ENCODE measurements around the gene RELB. TPM values are rescaled to one million over a fixed set of nuclear protein-coding genes. Genes with fewer than 3 reads are reported as not detected.

RELB gene
- total RNA-seq, 2 experiments from 2014 or later = 62.4 to 63.1 TPM

DNA sequence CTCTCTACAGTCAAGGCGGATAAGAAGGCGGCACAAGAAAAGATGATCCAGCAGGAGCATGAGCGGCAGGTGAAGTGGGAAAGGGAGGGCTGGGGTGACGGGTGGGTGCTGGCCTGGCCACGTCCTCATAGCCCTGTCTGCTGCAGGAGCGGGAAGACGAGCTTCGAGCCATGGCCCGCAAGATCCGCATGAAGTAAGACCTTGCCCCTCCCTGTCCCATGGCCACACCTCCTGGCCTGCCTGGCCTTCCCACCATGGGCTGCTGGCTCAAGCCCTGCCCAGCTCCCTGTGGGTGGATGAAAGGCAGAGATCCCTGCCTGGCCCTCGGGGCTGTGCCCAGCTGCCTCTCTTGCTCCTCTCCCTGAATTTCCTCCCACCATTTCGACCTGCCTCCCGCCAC lies 67.8 kb downstream of the RELB start:
- H3K9me3 Mint-ChIP-seq = no peaks in the 10 kb centered on the region
- intact Hi-C loops (cut with micrococcal nuclease) = no loop called here
- H3K4me3 Mint-ChIP-seq = no peak overlapping the region
- H3K27ac Mint-ChIP-seq = no peak overlapping the region
- ChIA-PET POLR2A (interaction anchor here (1.2 kb wide), 1 partner anchor 30 kb away, joined by 4 read pairs; the partner anchor contains the start of gene CLASRP), CTCF (interaction anchor here (2.4 kb wide), 1 partner anchor 9 kb away, joined by 8 read pairs; no protein-coding TSS in a partner anchor)
- peaks cover 23% of the 10 kb centered on the region for H3K36me3 Mint-ChIP-seq
- H3K4me1 Mint-ChIP-seq (ENCODE audit: low read depth) = no peaks in the 10 kb centered on the region
- no peak for DNase-seq
- no peaks in the 10 kb centered on the region for H3K27me3 Mint-ChIP-seq

DNA sequence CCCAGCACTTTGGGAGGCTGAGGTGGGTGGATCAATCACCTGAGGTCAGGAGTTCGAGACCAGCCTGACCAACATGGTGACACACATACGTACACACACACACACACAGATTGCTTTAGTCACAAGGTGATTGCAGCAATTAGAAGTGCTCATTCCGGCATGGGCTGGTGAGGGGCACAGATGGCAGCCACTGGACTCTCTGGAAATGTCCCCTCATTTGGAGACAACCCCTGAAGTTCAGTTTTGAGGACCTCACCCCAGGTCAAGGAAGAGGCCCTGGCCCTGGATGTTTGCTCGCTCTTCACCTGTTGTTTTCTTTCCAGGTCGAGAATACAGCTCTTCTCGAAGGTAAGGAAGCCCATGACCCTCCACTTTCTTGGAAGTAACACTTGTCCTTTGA lies 69.0 kb downstream of the RELB start:
- POLR2A ChIA-PET = interaction anchor here (1.3 kb wide), 1 partner anchor 31 kb away, joined by 3 read pairs; the partner anchor contains the start of gene CLASRP
- CTCF ChIA-PET = no interaction called here
- Mint-ChIP-seq H3K27me3 (no peaks in the 10 kb centered on the region), H3K36me3 (peaks cover 21% of the 10 kb centered on the region), H3K4me1 (ENCODE audit: low read depth) (peaks cover 4% of the 10 kb centered on the region), H3K4me3 (no peak overlapping the region), H3K27ac (no peak overlapping the region), H3K9me3 (no peaks in the 10 kb centered on the region)
- no peak for DNase-seq
- intact Hi-C loops (cut with micrococcal nuclease) = no loop called here

- Mint-ChIP-seq H3K36me3 (peaks cover 21% of the 10 kb centered on the region), H3K4me1 (ENCODE audit: low read depth) (peaks cover 4% of the 10 kb centered on the region), H3K4me3 (no peak overlapping the region), H3K27ac (no peak overlapping the region), H3K9me3 (no peaks in the 10 kb centered on the region), H3K27me3 (no peaks in the 10 kb centered on the region)
- no peak for DNase-seq
- intact Hi-C loops (cut with micrococcal nuclease) = no loop called here
- ChIA-PET POLR2A (interaction anchor here (1.3 kb wide), 1 partner anchor 32 kb away, joined by 3 read pairs; the partner anchor contains the start of gene CLASRP), CTCF (interaction anchor here (1.9 kb wide), 1 partner anchor 12 kb away, joined by 9 read pairs; no protein-coding TSS in a partner anchor)
Observed at GRCh38 chr19:45070861-45071544, 69.7 kb downstream of the RELB start.

- CTCF ChIA-PET = interaction anchor here (1.9 kb wide), 1 partner anchor 12 kb away, joined by 9 read pairs; no protein-coding TSS in a partner anchor
- Mint-ChIP-seq H3K9me3 (no peaks in the 10 kb centered on the region), H3K36me3 (peaks cover 21% of the 10 kb centered on the region), H3K4me3 (no peak overlapping the region), H3K27me3 (no peaks in the 10 kb centered on the region), H3K27ac (no peak overlapping the region), H3K4me1 (ENCODE audit: low read depth) (peaks cover 5% of the 10 kb centered on the region)
- intact Hi-C loops (cut with micrococcal nuclease) = no loop called here
- POLR2A ChIA-PET = interaction anchor here (1.3 kb wide), 1 partner anchor 33 kb away, joined by 3 read pairs; the partner anchor contains the start of gene CLASRP
- no peak for DNase-seq
Observed at GRCh38 chr19:45071545-45071938, 70.3 kb downstream of the RELB start.

DNA sequence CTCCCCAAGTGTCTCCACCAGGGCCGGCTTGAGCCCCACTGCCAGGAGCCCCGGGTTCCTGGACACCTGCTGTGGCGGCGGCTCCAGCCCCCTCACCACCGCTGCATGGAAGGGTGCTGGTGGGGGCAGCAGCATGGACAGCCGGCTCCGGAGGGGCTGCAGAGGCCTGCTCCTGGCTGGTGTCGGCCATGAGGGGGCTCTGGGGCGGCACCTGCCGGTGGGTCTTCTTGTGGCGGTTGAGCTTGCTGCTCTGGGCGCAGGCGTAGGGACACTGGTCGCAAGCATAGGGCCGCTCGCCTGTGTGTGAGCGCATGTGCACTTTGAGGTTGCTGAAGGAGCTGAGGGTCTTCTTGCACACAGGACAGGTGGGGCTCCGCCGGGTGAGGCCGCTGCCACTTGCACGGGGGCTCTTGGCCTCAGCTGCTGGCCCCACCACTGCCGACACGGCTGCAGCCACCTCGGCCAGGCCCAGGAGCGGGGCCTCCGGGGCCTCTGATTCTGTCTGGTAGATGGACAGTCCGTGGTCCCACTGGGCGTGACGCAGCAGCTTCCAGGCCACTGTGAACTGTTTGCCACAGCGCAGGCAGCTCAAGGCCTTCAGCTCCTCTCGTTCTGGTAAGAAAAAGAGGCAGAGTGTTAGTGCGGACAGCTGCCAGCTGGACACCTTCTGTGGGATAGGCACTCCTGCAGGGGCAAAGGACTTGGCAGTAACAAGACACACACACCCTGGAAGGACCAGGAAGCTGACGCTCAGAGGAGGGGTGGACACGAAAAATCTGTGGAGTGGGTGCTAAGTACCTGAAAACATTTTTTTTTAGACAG lies 70.9 kb downstream of the RELB start:
- H3K27ac Mint-ChIP-seq = no peak overlapping the region
- H3K36me3 Mint-ChIP-seq = peaks cover 16% of the 10 kb centered on the region
- no peak overlapping the region for H3K4me3 Mint-ChIP-seq
- H3K4me1 Mint-ChIP-seq (ENCODE audit: low read depth) = peaks cover 12% of the 10 kb centered on the region
- intact Hi-C loops (cut with micrococcal nuclease) = no loop called here
- no peak for DNase-seq
- H3K27me3 Mint-ChIP-seq = no peaks in the 10 kb centered on the region
- CTCF ChIA-PET = interaction anchor here (1.9 kb wide), 1 partner anchor 13 kb away, joined by 9 read pairs; no protein-coding TSS in a partner anchor
- H3K9me3 Mint-ChIP-seq = no peaks in the 10 kb centered on the region
- POLR2A ChIA-PET = no interaction called here

GRCh38 chr19:45074744-45075300 lies 73.6 kb downstream of the RELB start:
- CTCF ChIA-PET = interaction anchor here (1.2 to 1.7 kb wide), 2 partner anchors 15 to 52 kb away, joined by 3 to 9 read pairs; no protein-coding TSS in a partner anchor
- no peak for DNase-seq
- POLR2A ChIA-PET = no interaction called here
- Mint-ChIP-seq H3K4me3 (peak overlapping the region; percentile 38), H3K4me1 (ENCODE audit: low read depth) (peaks cover 26% of the 10 kb centered on the region), H3K27ac (peak overlapping the region; percentile 56), H3K9me3 (no peaks in the 10 kb centered on the region), H3K27me3 (no peaks in the 10 kb centered on the region), H3K36me3 (peaks cover 15% of the 10 kb centered on the region)
- intact Hi-C loops (cut with micrococcal nuclease) = loop anchor here (5.0 kb wide), 1 partner anchor 102 kb away; the partner anchor contains the start of genes BLOC1S3 and TRAPPC6A

DNA sequence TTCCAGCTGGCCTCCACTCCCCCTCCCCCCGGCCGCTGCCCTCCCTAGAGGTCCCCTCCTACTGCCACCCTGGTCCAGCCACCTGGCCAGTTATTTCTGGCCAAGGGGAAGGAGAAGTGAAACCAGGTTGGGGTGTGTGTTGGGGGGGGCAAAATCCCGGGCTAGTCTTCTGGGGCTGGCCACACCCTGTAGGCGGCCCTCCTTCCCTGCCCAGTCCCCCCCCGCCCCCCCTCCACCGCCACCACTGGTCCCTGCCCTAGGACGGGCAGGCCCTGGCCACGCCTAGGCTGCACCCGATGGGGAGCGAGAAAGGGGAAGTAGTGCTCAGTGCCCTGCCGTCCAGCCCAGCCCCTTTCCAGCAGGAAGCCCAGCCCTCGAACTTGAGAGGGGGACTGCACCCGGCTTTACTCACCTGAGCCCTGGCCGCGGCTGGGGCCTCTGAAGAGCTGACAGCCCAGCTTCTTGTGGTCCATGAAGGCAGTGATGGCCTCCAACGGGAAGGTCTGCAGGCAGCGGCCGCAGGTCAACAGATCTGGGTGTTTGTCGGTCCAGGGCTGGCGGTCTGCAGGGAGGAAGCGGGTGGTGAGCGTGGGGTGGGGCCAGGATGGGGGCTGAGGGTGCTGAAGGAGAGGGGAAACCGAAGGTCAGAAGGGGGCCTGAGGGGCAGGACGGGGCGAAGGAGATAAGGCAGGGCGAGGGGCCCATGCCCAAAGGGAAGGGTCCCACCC lies 74.2 kb downstream of the RELB start:
- DNase-seq = peak; percentile 67
- CTCF ChIA-PET = interaction anchor here (1.2 to 1.7 kb wide), 2 partner anchors 16 to 51 kb away, joined by 3 to 9 read pairs; no protein-coding TSS in a partner anchor
- H3K27me3 Mint-ChIP-seq = no peaks in the 10 kb centered on the region
- H3K4me3 Mint-ChIP-seq = peak overlapping the region; percentile 78
- peaks cover 10% of the 10 kb centered on the region for H3K36me3 Mint-ChIP-seq
- H3K4me1 Mint-ChIP-seq (ENCODE audit: low read depth) = peaks cover 29% of the 10 kb centered on the region
- intact Hi-C loops (cut with micrococcal nuclease) = loop anchor here (1.0 to 5.0 kb wide), 2 partner anchors 58 to 102 kb away; partner anchors contain the start of genes BLOC1S3 and TRAPPC6A
- H3K27ac Mint-ChIP-seq = peak overlapping the region; percentile 51
- POLR2A ChIA-PET = interaction anchor here (2.6 kb wide), 1 partner anchor 17 kb away, joined by 9 read pairs; the partner anchor contains the start of gene PPP1R37
- H3K9me3 Mint-ChIP-seq = no peaks in the 10 kb centered on the region

GRCh38 chr19:45076029-45076850 lies 75.0 kb downstream of the RELB start, which contains the start of gene ZNF296:
ZNF296 (minus strand) TSS chr19:45076478; CDS start chr19:45076373, 105 bp downstream.
- H3K4me1 Mint-ChIP-seq (ENCODE audit: low read depth) = peaks cover 33% of the 10 kb centered on the region
- DNase-seq = peak; percentile 88
- peak within 1 kb of the TSS; percentile 64 for H3K27ac Mint-ChIP-seq
- peaks cover 7% of the 10 kb centered on the region for H3K36me3 Mint-ChIP-seq
- peak within 1 kb of the TSS; percentile 78 for H3K4me3 Mint-ChIP-seq
- H3K9me3 Mint-ChIP-seq = no peaks in the 10 kb centered on the region
- ChIA-PET CTCF (interaction anchor here (1.7 kb wide), 1 partner anchor 16 kb away, joined by 9 read pairs; no protein-coding TSS in a partner anchor), POLR2A (interaction anchor here (2.6 kb wide), 1 partner anchor 16 kb away, joined by 9 read pairs; the partner anchor contains the start of gene PPP1R37)
- intact Hi-C loops (cut with micrococcal nuclease) = loop anchor here (1.0 to 5.0 kb wide), 2 partner anchors 59 to 101 kb away; partner anchors contain the start of genes BLOC1S3 and TRAPPC6A
- no peaks in the 10 kb centered on the region for H3K27me3 Mint-ChIP-seq

DNA sequence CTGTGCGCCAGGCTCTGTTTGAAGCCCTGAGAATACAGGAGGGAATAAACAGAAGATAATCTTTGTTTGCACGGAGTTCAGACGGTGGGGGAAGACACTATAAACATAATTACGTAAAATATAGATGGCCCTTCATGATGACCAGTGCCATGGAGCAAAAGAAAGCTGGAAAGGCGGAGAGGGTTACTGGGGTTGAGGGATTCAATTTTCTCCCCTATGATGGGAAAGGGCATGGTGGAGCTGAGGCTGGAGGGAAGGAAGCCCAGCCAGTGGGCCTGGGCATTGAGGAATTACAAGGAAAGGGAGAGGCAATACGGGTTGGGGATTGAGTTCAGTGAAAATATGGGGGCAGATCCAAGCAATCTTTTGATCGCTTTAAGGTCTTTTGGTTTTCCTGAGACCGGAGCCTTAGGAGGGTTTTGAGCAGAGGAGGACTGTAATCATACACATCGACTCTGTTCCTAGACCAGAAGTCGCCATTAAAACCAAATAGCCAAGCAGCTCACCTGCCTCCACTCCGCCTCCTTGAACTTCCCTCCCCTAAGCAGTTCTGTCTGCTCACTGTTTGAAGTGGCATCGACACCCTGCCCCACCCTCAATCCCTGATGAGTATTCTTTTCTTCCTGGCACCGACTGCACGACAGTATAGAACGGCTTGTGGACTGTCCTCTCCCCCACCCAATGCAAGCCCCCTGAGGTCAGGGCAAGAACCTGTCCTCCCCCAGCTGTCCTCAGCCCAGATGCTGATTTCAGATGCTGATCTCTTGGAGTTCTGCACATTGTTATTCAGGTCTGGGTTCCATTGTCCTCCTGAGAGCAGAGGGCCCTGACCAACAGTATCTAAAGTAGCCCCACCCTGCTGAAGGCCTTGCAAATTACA lies 75.8 kb downstream of the RELB start:
- H3K36me3 Mint-ChIP-seq = peaks cover 11% of the 10 kb centered on the region
- intact Hi-C loops (cut with micrococcal nuclease) = loop anchor here (1.0 to 5.0 kb wide), 2 partner anchors 60 to 100 kb away; partner anchors contain the start of genes BLOC1S3 and TRAPPC6A
- H3K9me3 Mint-ChIP-seq = no peaks in the 10 kb centered on the region
- ChIA-PET CTCF (no interaction called here), POLR2A (interaction anchor here (2.6 kb wide), 1 partner anchor 15 kb away, joined by 9 read pairs; the partner anchor contains the start of gene PPP1R37)
- no peak for DNase-seq
- no peaks in the 10 kb centered on the region for H3K27me3 Mint-ChIP-seq
- peak overlapping the region; percentile 64 for H3K27ac Mint-ChIP-seq
- peaks cover 39% of the 10 kb centered on the region for H3K4me1 Mint-ChIP-seq (ENCODE audit: low read depth)
- peak overlapping the region; percentile 78 for H3K4me3 Mint-ChIP-seq
